OCI-LY1 (cell line): Measurements from ENCODE around the gene FILIP1L.
"Not testable (repeated sequence)": the region's sequence is repeated elsewhere in the genome, so short reads cannot be mapped to it uniquely, and the experiment has no call there.

Experiments used
- H2AFZ ChIP-seq: fragments of 200-600 bp; sonication (generic), shearing (Covaris generic); 2 replicates; pipeline ENCODE4 v1.6.0; 2014; ENCODE audit warnings: antibody characterized with exemption, mild to moderate bottlenecking, low read length
- H3F3A ChIP-seq: fragments of 200-600 bp; sonication (generic), shearing (Covaris generic); 2 replicates; pipeline ENCODE4 v1.6.0; 2014; ENCODE audit warnings: mild to moderate bottlenecking, antibody characterized with exemption, low read length, moderate library complexity; ENCODE audit not compliant: insufficient read depth
- H3K27ac ChIP-seq: fragments of 200-600 bp; sonication (generic); 2 replicates; pipeline ENCODE4 v1.5.1; 2014; ENCODE audit warnings: low read length, mixed run types, mild to moderate bottlenecking, low read depth; ENCODE audit not compliant: poor library complexity, severe bottlenecking
- H3K27me3 ChIP-seq: fragments of 200-600 bp; sonication (generic); 2 replicates; pipeline ENCODE4 v1.6.0; 2014; ENCODE audit warnings: antibody characterized with exemption, mild to moderate bottlenecking, low read length, moderate library complexity; ENCODE audit not compliant: insufficient read depth
- H3K36me3 ChIP-seq: fragments of 200-600 bp; sonication (generic); 2 replicates; pipeline ENCODE4 v1.6.1; 2014; ENCODE audit warnings: mild to moderate bottlenecking, antibody characterized with exemption, low read length, moderate library complexity, mixed read lengths; ENCODE audit not compliant: insufficient read depth
- H3K4me1 ChIP-seq: fragments of 200-600 bp; sonication (generic); 2 replicates; pipeline ENCODE4 v1.5.1; 2014; ENCODE audit warnings: mild to moderate bottlenecking, low read length, moderate library complexity; ENCODE audit not compliant: insufficient read depth, severe bottlenecking
- H3K4me2 ChIP-seq: fragments of 200-600 bp; sonication (generic), shearing (Covaris generic); 2 replicates; pipeline ENCODE4 v1.6.1; 2014; ENCODE audit warnings: low read length
- H3K4me3 ChIP-seq: fragments of 200-600 bp; sonication (generic); 2 replicates; pipeline ENCODE4 v1.5.1; 2014; ENCODE audit warnings: low read length, low read depth, mild to moderate bottlenecking, mixed read lengths; ENCODE audit not compliant: poor library complexity, severe bottlenecking
- H3K79me2 ChIP-seq: fragments of 200-600 bp; shearing (Covaris generic); 2 replicates; pipeline ENCODE4 v1.6.1; 2016; ENCODE audit warnings: mixed run types, low read length, mixed read lengths; ENCODE audit not compliant: insufficient read depth
- H3K9ac ChIP-seq: fragments of 200-600 bp; sonication (generic), shearing (Covaris generic); 2 replicates; pipeline ENCODE4 v1.6.1; 2014; ENCODE audit warnings: mild to moderate bottlenecking, low read length, mixed read lengths
- H3K9me2 ChIP-seq: fragments of 200-600 bp; sonication (generic), shearing (Covaris generic); 2 replicates; pipeline ENCODE4 v1.6.1; 2014; ENCODE audit warnings: low read depth, mild to moderate bottlenecking, low read length, mixed read lengths
- H3K9me3 ChIP-seq: fragments of 200-600 bp; shearing (Covaris generic); 2 replicates; pipeline ENCODE4 v1.6.1; 2014; ENCODE audit warnings: low read length, mixed read lengths
- H4K20me1 ChIP-seq: fragments of 200-600 bp; sonication (generic), shearing (Covaris generic); 2 replicates; pipeline ENCODE4 v1.6.0; 2016; ENCODE audit warnings: mild to moderate bottlenecking, low read length; ENCODE audit not compliant: insufficient read depth
- CTCF ChIP-seq: fragments of 200-600 bp; sonication (generic), shearing (Covaris generic); IDR thresholded peaks from 2 replicates; pipeline ENCODE4 v1.5.1; 2017; ENCODE audit warnings: mild to moderate bottlenecking, antibody characterized with exemption, low read length, moderate library complexity, mixed read lengths
- EZH2 ChIP-seq: fragments of 200-600 bp; sonication (generic), shearing (Covaris generic); IDR thresholded peaks from 2 replicates; pipeline ENCODE4 v1.8.0; 2017; ENCODE audit warnings: borderline replicate concordance, mixed run types, mild to moderate bottlenecking, antibody characterized with exemption, low read length, moderate library complexity, mixed read lengths

Gene FILIP1L

GRCh38 chr3:100059472-100059871 is 54.8 kb downstream of the FILIP1L start:
- H4K20me1 ChIP-seq, result no peaks in the 10 kb centered on the region

GRCh38 chr3:100057716-100058575 is 56.4 kb downstream of the FILIP1L start:
- Histone ChIP-seq H3K27ac (no peak overlapping the region), H3K9ac (no peak overlapping the region), H3K27me3 (no peaks in the 10 kb centered on the region), H3K9me2 (no peaks in the 10 kb centered on the region), H3K4me2 (no peak overlapping the region), H4K20me1 (no peaks in the 10 kb centered on the region), H3K4me3 (no peak overlapping the region), H3K4me1 (no peaks in the 10 kb centered on the region), H3K9me3 (no peaks in the 10 kb centered on the region), H3K36me3 (no peaks in the 10 kb centered on the region; the same call in 1 of the 2 replicates), H3K79me2 (no peaks in the 10 kb centered on the region), H3F3A (no peaks in the 10 kb centered on the region), H2AFZ (no peak overlapping the region)
- TF ChIP-seq EZH2, result no peak
- no peak for TF ChIP-seq CTCF

More at GRCh38 chr3:100059472-100059871, 54.8 kb downstream of the FILIP1L start:
- H3K4me2 ChIP-seq, result no peak overlapping the region
- H3K9me2 ChIP-seq, result no peaks in the 10 kb centered on the region
- H3K9me3 ChIP-seq, result no peaks in the 10 kb centered on the region
- no peaks in the 10 kb centered on the region for H3K36me3 ChIP-seq
- H3K4me1 ChIP-seq, result no peaks in the 10 kb centered on the region
- H3K4me3 ChIP-seq, result no peak overlapping the region
- no peak overlapping the region for H2AFZ ChIP-seq
- H3K27ac ChIP-seq, result no peak overlapping the region
- TF ChIP-seq CTCF, result no peak
- no peak for TF ChIP-seq EZH2
- no peak overlapping the region for H3K9ac ChIP-seq
- H3K27me3 ChIP-seq, result no peaks in the 10 kb centered on the region
- no peaks in the 10 kb centered on the region for H3F3A ChIP-seq
- H3K79me2 ChIP-seq, result no peaks in the 10 kb centered on the region

GRCh38 chr3:100053951-100054620 is 60.2 kb downstream of the FILIP1L start:
- Histone ChIP-seq H3K9me2 (no peaks in the 10 kb centered on the region), H2AFZ (no peak overlapping the region), H4K20me1 (no peaks in the 10 kb centered on the region), H3K36me3 (no peaks in the 10 kb centered on the region; the same call in 1 of the 2 replicates), H3K79me2 (no peaks in the 10 kb centered on the region), H3K4me1 (no peaks in the 10 kb centered on the region), H3K9me3 (no peaks in the 10 kb centered on the region), H3F3A (no peaks in the 10 kb centered on the region), H3K4me2 (no peak overlapping the region), H3K27me3 (no peaks in the 10 kb centered on the region), H3K27ac (no peak overlapping the region), H3K4me3 (no peak overlapping the region), H3K9ac (no peak overlapping the region)
- TF ChIP-seq EZH2 (no peak), CTCF (no peak)

- not testable (repeated sequence) for H3K27ac ChIP-seq, H2AFZ ChIP-seq, H3K36me3 ChIP-seq, H3K4me2 ChIP-seq, H4K20me1 ChIP-seq, H3K4me3 ChIP-seq, H3F3A ChIP-seq, H3K9me3 ChIP-seq, H3K79me2 ChIP-seq, H3K27me3 ChIP-seq, H3K9ac ChIP-seq, H3K9me2 ChIP-seq
- peaks cover 18% of the 10 kb centered on the region for H3K4me1 ChIP-seq
These were observed 62.8 kb downstream of the FILIP1L start for GRCh38 chr3:100051513-100051912.
